Activated CD8-positive, alpha-beta memory T cell treated with anti-CD3 and anti-CD28 coated beads, Interleukin-2, amount 50 U/mL, for 24 hours (primary cell): ENCODE results near the gene SEC23A.
"Not testable (repeated sequence)": the region's sequence is repeated elsewhere in the genome, so short reads cannot be mapped to it uniquely, and the experiment has no call there.

Experiments
- DNase-seq: peaks from one replicate; pipeline ENCODE4 v3.0.0-alpha.2; 2020; ENCODE audit errors: extremely low read depth

SEC23A gene

DNA sequence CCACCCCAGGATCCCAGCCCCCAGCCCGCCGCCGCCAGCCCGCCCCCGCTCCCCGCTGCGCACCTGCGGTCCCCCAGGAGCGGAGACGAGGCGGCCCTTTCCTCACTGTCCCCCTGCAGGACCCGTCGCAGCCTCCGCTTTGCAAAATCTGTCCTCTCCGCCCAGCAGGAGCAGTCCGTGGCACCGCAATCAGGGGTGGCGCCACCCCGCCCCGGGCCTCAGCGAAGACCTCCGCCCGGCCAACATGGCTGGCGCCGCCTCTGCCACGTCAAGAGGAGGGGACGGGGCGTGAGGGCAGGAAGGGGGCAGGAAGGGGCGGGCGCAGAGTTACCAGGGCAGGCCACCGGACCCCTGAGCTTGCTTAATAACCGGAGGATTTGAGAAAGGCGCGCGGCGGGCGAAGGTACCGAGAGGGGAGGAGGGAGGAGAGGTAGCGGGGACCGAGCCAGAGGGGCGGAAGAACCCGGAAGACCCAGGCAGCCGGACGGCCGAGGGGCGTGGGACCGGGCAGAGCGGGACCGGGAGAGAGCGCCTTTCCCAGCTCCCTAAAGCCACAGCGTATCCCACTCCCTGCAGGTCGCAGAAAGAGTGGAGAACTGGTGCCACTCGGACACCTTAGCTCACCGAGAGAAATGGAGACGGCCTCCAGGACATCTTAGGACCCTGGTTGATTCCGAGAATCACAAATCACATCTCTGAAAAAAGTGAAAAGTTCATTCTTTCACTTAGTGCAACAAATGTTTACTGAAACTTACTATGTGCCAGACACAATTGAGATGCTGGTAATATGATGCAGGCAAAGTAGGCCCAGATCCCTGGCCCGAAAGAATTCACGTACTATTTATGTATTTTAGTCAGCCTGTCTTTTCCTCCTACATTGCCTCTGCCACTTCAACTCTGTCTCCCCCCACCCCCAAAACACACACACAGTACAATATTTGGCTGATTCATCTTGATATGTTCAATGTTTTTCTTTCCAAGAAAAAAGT lies at the start of gene SEC23A:
TSS of gene SEC23A (minus strand) at position 267 of the 989 bp plus-strand sequence. CDS start 7,117 bp downstream, outside the sequence.
- DNase-seq, result peak; percentile 58

DNA sequence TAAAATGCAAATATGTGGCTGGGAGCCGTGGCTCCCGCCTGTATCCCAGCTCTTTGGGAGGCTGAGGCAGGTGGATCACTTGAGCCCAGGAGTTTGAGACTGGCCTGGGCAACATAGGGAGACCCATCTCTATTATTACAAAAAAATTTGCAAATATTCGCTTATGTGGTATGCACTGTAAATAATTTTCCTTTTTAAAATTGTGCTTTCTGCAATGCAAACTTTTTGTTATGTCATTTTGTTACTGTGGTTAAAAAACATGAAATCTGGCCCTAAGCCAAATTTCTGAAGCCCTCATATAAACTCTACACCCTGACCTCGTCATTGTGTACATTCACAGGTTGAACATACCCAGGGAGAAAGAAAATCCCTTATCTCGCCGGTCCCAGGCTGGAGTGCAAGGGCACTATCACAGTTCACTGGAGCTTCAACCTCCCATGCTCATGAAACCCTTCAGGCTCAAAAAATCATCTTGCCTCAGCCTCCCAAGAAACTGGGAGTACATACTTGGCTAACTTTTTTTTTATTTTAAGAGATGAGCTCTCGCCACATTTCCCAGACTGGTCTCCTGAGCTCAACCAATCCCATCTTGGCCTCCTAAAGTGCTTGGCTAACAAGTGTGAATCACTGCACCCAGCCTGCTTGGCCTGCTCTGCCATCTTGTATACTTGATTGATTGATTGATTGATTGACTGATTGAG lies 42.4 kb upstream of the SEC23A start:
- DNase-seq, result no peak

DNA sequence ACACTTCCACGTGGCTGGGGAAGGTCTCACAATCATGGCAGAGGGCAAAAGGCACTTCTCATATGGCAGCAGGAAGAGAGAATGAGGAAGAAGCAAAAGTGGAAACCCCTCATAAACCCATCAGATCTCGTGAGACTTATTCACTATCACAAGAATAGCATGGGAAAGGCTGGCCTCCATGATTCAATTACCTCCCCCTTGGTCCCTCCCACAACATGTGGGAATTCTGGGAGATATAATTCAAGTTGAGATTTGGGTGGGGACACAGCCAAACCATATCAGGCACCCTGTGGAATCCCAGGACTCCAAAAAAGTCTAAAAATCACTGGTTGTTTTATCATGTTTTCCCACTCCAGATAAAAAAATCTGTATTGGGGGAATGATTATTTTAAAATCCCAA lies 40.2 kb upstream of the SEC23A start:
- not testable (repeated sequence) for DNase-seq

DNA sequence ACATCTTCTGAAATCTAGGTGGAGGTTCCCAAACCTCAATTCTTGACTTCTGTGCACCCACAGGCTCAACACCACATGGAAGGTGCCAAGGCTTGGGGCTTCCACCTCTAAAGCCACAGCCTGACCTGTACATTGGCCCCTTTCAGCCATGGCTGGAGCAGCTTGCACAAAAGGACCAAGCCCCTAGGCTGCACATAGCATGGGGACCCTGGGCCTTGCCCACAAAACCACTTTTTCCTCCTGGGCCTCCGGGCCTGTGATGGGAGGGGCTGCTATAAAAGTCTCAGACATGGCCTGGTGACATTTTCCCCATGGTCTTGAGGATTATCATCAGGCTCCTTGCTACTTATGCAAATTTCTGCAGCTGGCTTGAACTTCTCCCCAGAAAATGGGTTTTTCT lies 38.6 kb upstream of the SEC23A start:
- DNase-seq, result not testable (repeated sequence)

DNA sequence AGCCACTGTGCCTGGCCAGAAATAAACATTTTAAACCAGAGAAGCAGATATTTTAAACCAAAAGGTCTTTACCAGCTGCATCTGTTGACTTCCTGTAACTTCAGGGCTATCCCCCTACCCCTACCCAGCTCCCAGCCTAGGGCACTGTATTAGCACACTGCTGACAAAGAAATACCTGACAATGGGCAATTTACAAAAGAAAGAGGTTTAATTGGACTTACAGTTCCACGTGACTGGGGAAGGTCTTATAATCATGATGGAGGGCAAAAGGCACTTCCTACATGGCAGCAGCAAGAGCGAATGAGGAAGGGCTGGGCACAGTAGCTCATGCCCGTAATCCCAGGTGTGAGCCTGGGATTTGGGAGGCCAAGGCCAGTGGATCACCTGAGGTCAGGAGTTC lies 37.1 kb upstream of the SEC23A start:
- no peak for DNase-seq

DNA sequence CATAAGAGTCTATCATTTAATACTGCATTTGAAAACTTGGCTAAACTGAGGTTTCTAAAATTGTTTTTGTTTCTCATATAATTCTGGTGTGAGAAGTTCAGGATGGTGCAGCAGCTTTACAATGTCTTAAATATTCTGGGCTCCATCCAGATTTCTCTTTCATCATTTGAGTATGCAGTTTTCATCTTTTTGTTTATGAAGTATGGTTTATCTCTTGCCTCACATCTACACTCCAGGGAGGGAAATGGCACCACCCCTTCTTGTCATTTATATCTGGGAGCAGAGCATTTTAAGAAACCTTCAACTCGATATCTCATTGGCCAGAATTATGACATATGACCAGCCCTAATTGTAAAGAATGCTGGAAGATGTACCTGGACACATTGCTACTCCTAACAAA lies 35.4 kb upstream of the SEC23A start:
- DNase-seq, result no peak

DNA sequence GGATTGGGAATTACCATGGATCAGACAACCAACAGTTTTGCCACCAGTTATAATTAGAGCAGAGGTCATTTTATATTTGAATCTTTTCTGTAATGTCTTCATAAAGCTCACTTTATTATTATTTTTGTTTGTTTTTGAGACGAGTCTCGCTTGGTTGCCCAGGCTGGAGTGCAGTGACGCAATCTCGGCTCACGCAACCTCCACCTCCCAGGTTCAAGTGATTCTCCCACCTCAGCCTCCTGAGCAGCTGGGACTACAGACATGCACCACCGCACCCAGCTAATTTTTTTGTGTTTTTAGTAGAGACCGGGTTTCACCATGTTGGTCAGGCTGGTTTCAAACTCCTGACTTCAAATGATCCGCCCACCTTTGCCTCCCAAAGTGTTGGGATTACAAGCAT lies 34.8 kb upstream of the SEC23A start:
- DNase-seq, result not testable (repeated sequence)

DNA sequence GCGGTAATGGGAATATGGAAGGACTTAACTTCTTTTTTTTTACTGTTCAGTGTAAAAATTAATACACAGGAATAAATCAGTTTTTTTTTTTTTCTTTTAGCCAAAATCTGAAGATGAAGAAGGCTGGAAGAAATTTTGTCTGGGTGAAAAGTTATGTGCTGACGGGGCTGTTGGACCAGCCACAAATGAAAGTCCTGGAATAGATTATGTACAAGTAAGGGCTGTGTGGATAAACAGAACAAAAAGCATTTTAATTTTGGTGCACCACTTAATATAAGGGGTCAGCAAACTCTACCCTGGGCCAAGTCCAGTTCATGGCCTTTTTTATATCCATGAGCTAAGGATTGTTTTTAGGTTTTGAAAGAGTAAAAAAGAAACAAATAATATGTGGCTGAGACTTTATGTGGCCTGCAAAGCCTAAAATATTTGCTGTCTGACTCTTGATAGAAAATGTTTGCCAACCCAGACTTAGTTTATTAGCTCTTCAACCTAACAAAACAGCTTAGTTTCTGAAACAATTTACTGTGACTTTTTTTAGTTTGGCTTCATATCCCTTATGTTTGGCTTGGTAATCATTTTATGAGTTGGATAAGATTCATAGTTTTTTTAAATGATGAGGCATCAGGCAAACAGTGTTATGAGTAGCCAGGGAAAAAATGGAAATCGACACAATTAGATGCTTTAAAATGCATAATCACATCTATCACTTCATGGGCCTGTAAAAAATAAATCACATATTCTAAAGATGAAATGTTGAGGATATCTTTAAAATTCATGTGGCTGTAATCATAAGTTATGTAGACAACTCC lies 19.5 kb upstream of the SEC23A start:
- no peak for DNase-seq

DNA sequence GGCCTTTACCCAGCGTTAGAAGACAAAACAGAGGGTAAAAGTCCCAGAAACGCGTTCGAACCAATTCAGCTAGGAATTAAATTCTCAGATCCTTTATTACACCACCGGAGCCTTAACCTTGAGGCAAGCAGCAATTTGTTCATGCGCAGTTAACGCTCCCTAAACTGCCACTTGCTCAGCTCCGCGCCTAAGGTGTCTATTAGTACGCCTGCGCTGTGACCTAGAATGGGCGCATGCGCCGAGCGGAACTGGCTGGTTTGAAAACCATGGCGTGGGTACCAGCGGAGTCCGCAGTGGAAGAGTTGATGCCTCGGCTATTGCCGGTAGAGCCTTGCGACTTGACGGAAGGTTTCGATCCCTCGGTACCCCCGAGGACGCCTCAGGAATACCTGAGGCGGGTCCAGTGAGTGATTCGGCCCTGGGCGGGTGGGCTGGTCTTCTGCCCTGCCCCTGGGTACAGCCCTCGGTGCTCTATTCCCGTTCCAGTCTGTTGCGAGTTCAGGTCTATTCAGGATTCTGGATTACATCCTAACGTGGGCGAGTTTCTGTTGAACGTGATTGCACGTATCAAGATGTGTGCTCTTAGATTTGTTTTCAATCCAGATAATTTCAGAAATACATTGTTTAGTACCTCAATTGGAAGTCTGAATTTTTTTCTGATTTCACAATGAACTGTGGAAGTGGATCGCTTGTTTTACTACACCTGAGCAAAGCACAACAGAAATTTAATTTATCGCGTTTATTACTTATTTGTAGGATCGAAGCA lies 11.2 kb upstream of the SEC23A start, which contains the start of gene GEMIN2:
TSS of gene GEMIN2 (plus strand) at position 251 of the 766 bp plus-strand sequence. CDS start at position 267, 16 bp downstream.
- DNase-seq, result peak; percentile 83

DNA sequence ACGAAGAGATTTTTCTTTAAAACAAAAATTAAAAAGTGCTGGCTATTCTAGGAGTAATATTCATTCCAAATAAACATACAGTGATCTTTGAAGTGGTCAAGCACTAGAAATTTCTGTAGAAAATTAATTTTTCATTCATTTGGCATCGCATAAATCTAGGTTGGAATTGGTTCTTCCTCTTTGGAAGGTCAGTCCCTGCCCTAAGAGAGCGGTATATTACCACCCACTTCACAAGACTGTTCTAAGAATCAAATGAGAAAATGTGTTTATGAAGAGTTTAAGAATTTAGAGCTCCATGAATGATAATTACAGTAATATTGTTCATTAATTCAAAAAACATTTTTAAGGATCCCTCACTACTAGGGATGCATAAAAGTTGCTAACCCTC lies 10.6 kb upstream of the SEC23A start:
- no peak for DNase-seq

DNA sequence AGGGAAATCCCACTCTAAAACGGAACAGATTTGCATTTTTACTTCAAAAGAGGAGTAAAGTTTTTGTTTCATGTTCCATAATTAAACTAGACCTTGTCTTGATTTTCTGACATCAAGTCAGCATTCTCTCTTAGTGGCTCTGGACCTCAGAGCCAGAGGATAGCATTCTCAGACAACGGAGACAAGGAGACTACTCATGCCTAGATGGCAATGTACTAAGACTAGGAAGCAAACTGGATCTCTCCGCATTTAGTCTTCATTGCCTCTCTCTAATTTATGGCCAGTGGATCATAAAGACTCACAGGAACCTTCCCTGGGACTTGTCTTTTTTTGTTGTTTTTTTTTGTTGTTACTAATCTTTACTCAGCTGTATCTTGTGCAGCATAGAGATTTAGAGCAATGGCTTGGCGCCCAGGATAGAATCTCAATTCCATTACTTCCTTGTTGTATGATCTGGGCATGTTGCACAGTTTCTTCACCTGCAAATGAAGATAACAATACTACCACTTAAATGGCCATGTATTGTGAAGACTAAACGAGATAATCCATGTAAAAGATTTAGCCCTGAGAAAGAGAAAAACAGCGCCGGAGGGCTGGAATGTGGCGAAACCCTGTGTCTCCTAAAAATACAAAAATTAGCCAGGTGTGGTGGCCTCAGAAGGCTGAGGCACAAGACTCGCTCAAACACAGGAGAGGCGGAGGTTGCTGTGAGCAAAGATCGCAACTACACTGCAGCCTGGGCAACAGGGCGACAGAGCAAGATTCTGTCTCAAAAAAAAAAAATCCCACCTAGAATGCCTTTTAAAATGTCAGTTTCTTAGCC lies 7.1 kb upstream of the SEC23A start:
- DNase-seq, result no peak

DNA sequence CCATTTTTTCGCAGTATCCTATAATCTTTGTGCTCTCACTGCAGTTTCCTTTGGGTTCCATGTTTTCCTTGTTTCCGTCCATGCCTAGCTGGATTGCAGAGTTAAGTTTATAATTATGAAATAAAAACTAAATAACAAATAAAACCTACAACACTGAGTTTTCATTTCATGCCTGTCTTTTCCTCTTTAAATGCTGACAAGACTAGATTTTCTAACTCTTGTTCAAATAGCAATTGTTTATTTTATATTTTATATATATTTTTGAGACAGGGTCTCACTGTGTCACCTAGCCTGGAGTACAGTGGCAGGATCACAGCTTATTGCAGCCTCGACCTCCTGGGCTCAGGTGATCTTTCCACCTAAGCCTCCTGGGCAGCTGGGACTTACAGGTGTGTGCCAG lies 5.8 kb upstream of the SEC23A start:
- no peak for DNase-seq

DNA sequence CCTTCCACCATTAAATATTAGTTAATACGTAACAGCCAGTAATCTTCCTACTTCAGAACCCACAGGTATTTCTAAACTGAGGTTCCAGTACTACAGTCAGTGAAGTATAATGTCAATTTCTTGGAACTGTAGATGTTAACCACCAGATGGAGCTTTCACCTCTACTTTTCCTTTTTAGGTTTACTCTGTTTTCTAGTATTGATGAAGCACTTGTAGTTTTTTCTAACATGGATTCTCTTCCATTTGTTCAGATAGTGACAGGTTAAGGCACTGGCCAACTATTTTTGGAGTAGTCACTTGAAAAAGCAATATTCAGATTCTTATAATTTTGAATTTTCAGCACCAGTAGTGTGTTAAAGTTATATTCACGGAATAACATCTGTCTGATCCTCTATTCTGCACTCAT lies 4.6 kb upstream of the SEC23A start:
- DNase-seq, result no peak

DNA sequence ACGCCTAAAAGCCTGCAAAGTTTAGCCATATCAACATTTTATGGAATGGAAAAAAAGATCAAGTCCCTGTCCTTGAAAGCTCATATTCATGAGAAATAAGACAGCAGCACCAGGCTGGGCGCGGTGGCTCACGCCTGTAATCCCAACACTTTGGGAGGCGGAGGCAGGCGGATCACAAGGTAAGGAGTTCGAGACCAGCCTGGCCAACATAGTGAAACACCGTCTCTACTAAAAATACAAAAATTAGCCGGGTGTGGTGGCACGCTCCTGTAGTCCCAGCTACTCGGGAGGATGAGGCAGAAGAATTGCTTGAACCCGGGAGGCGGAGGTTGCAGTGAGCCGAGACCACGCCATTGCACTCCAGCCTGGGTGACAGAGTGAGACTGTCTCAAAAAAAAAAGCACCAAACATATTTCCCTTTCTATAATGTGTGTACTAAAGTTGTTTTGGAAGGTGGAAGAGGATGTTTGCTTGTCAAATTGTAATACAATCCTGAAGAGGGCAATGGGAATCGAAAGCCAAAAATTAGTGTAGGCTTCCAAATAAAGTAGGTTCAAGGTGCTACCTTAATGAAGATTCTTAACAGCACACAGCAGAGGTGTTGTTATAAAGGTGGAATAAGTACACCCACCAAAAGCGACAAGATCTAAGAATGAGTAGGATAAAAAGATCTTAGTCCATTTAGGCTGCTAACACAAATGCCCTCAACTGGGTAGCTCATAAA lies 1.2 kb upstream of the SEC23A start:
- DNase-seq, result not testable (repeated sequence)

DNA sequence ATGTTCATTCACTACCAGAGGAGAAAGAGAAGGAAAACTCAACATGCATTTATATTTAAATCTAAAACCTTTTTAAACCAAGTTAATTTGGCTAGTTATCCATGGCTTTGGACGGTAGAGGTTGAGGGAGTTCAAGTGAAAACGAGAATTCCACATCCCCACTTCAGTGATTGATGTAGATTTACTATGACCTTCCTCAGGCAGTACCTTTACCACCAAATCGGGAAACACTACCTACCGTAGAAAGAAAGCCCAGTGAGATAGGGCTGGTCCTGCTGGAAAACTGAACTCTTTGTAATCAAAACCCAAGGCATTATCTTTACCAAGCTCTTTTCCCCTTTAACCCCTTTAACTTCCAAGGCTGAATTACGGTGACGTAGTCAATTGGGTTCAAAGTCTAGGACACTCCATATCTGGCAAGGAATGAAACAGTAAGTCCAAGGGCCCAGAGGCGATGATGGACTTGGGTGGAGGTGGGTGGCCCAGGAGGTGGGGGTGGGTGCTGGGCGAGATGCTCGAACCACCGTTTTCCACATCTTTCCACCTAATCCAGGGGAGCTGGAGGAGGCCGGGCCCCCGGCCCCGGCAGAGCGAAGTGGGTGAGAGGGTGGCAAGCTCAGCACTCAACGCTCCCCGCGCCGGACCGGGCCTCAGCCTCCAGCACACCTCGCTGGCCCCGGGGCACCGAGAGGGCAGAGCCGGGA lies 618 bp downstream of the SEC23A start:
- no peak for DNase-seq

DNA sequence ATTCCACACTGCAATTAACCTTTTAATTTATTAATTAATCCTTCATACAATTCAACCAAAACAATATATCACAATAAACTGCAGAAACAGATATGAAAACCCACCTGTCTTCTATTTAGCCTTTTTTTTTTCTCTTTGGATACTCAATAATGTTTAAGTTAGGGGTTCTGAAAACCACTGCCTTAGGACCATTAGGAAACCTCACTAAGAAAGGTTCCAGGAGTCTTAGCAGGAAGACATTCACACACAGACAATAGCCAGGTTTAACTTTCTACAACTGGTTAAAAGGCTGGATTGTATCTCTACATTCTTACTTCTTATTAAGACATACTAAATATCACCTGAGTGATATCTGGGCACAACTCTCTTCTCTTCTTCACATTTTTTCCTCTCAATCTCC lies 3.3 kb downstream of the SEC23A start:
- DNase-seq, result no peak

DNA sequence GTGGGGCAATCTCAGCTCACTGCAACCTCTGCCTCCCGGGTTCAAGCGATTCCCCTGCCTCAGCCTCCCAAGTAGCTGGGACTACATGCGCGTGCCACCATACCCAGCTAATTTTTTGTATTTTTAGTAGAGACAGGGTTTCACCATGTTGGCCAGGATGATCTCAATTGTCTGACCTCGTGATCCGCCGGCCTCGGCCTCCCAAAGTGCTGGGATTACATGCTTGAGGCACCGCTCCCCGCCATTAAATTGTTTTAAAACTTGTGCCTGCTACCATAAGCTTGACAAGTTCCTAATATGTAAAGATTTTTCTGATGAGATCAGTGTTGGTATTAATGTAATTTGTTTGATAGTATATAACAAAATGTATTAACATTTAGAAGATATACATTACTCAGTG lies 3.8 kb downstream of the SEC23A start:
- not testable (repeated sequence) for DNase-seq

DNA sequence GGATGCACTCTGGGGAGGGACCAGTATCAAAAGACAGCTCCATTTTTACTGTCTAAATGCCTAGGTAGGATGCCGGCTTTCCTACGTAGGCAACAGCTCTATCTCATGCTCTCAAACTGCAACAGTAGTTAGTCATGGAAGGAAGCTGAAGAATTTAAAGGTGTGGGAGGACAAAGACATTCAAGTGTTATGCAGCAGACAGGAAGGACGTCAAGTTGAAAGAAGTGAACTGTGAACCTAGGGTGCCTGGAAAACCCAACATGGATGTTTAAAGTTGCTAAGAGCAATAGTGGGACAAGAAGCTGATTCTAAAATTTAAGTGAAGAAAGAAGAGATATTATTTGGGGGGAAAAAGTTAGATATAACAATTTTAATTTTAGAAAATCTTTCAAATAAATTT lies 5.9 kb downstream of the SEC23A start:
- no peak for DNase-seq

DNA sequence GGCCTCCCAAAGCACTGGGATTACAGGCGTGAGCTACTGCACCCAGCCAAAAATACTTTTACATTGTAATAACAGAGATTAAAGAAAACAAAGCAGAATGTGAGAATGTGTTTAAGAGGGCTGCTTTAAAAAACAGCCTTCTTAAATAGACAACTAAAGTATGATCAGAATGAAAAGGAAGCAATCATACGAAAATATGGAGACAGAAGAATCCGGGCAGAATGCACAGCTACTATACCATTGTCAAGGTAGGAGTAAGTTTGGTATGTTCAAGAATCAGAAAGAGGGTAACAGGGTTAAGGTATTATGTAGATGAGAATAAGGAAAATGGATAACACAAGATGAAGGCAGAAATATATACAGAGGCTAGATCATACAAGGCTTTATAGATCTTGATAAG lies 8.5 kb downstream of the SEC23A start:
- DNase-seq, result no peak
